ENCODE data around the gene NINJ2. TPM values are rescaled to one million over a fixed set of nuclear protein-coding genes. Genes with fewer than 3 reads are reported as not detected.
"Not testable (repeated sequence)": the region's sequence is repeated elsewhere in the genome, so short reads cannot be mapped to it uniquely, and the experiment has no call there.

The NINJ2 gene
- total RNA-seq, 2 donors from 2014 or later = 0.78 to 5.6 TPM

GRCh38 chr12:644303-644639 lies 19.0 kb downstream of the NINJ2 start:
- H3K27ac ChIP-seq = peak overlapping the region in 1 of 4 donors; percentile 93
- no peaks in the 10 kb centered on the region for H3K27me3 ChIP-seq
- H3K9me3 ChIP-seq = no peaks in the 10 kb centered on the region
- ATAC-seq (no peak), DNase-seq (no peak)
- no peaks in the 10 kb centered on the region for H3K36me3 ChIP-seq (replicated peaks in 1 of 2; ENCODE audit: insufficient read depth in 1 of 2, low read depth in 2 of 2)
- TF ChIP-seq POLR2A (IDR thresholded peaks at IDR 0.05) = no peak
- TF ChIP-seq CTCF (IDR thresholded peaks at IDR 0.05) = no peak
- 89 to 96% methylated on average over 6 of the region's 6 CpGs for WGBS, 2 donors
- no peak overlapping the region for H3K4me3 ChIP-seq
- intact Hi-C loops (cut with DNase I) = no loop called here
- peaks cover 24% of the 10 kb centered on the region for H3K4me1 ChIP-seq

GRCh38 chr12:643475-644302 lies 19.6 kb downstream of the NINJ2 start:
- Histone ChIP-seq H3K4me1 (peaks cover 24% of the 10 kb centered on the region), H3K36me3 (replicated peaks in 1 of 2; ENCODE audit: insufficient read depth in 1 of 2, low read depth in 2 of 2) (no peaks in the 10 kb centered on the region), H3K27me3 (no peaks in the 10 kb centered on the region), H3K27ac (peak overlapping the region; percentile 72 to 95 (median 84)), H3K9me3 (no peaks in the 10 kb centered on the region), H3K4me3 (peak overlapping the region in 1 of 2 donors; percentile 3)
- WGBS, 2 donors = 56 to 76% methylated on average over 21 to 33 of the region's 33 CpGs
- ATAC-seq (no peak), DNase-seq (peak in 2 of 4 donors; percentile 22 to 27)
- TF ChIP-seq POLR2A (IDR thresholded peaks at IDR 0.05) (no peak), CTCF (IDR thresholded peaks at IDR 0.05) (no peak)
- intact Hi-C loops (cut with DNase I) = no loop called here

- Histone ChIP-seq H3K4me3 (peak overlapping the region; percentile 3 to 31), H3K27me3 (no peaks in the 10 kb centered on the region), H3K4me1 (peaks cover 24% of the 10 kb centered on the region), H3K36me3 (replicated peaks in 1 of 2; ENCODE audit: insufficient read depth in 1 of 2, low read depth in 2 of 2) (no peaks in the 10 kb centered on the region), H3K27ac (peak overlapping the region; percentile 72 to 95 (median 84)), H3K9me3 (no peaks in the 10 kb centered on the region)
- TF ChIP-seq POLR2A (IDR thresholded peaks at IDR 0.05) (peak; percentile 44 to 74 (median 69)), CTCF (IDR thresholded peaks at IDR 0.05) (peak in 6 of 7 experiments; percentile 14 to 52 (median 34))
- intact Hi-C loops (cut with DNase I) = no loop called here
- 0 to 2% methylated on average over 11 to 74 of the region's 95 CpGs for WGBS, 2 donors
- peak; percentile 78 to 86 (median 82) for DNase-seq
- ATAC-seq = peak; percentile 93
These were observed 20.4 kb downstream of the NINJ2 start for GRCh38 chr12:642633-643474.

- DNase-seq; H3K27ac ChIP-seq; H3K36me3 ChIP-seq (replicated peaks in 1 of 2; ENCODE audit: insufficient read depth in 1 of 2, low read depth in 2 of 2); H3K4me3 ChIP-seq; H3K27me3 ChIP-seq; H3K9me3 ChIP-seq; ATAC-seq; intact Hi-C loops (cut with DNase I): not testable (repeated sequence)
- 93 to 97% methylated on average over 11 of the region's 11 CpGs for WGBS, 2 donors
- H3K4me1 ChIP-seq = peaks cover 21% of the 10 kb centered on the region
These were observed 21.9 kb downstream of the NINJ2 start for GRCh38 chr12:641321-641720.

- no peak overlapping the region for H3K27ac ChIP-seq
- ATAC-seq = no peak
- no peaks in the 10 kb centered on the region for H3K36me3 ChIP-seq (replicated peaks in 1 of 2; ENCODE audit: insufficient read depth in 1 of 2, low read depth in 2 of 2)
- H3K4me1 ChIP-seq = peaks cover 17% of the 10 kb centered on the region
- intact Hi-C loops (cut with DNase I) = no loop called here
- DNase-seq = no peak
- no peak overlapping the region for H3K4me3 ChIP-seq
- H3K9me3 ChIP-seq = no peaks in the 10 kb centered on the region
- TF ChIP-seq CTCF (IDR thresholded peaks at IDR 0.05) = no peak
- no peak for TF ChIP-seq POLR2A (IDR thresholded peaks at IDR 0.05)
- H3K27me3 ChIP-seq = no peaks in the 10 kb centered on the region
- 89 to 97% methylated on average over 3 of the region's 3 CpGs for WGBS, 2 donors
These were observed 22.5 kb downstream of the NINJ2 start for GRCh38 chr12:640773-641172.

Data from body of pancreas (tissue), 4 donors.